Activated CD4-positive, alpha-beta T cell treated with anti-CD3 and anti-CD28 coated beads for 24 hours (primary cell): Measurements from ENCODE around the gene MT4.

ENCODE experiments used
- DNase-seq, 2 donors: peaks; one replicate each; pipeline ENCODE4 v3.0.0-alpha.2; 2020; ENCODE audit warnings: low read depth in 2 of 2

The MT4 gene

GRCh38 chr16:56605475-56605874 is 40.6 kb downstream of the MT4 start:
- DNase-seq = no peak

GRCh38 chr16:56606071-56606475 is 41.2 kb downstream of the MT4 start:
- no peak for DNase-seq

- no peak for DNase-seq
These were observed 41.7 kb downstream of the MT4 start for GRCh38 chr16:56606476-56607108.

- no peak for DNase-seq
These were observed 42.3 kb downstream of the MT4 start for GRCh38 chr16:56607109-56607618.

GRCh38 chr16:56607675-56608042 is 42.8 kb downstream of the MT4 start:
- no peak for DNase-seq

GRCh38 chr16:56608043-56608875 is 43.4 kb downstream of the MT4 start, which contains the start of gene MT2A:
MT2A (plus strand) TSS chr16:56608584; CDS start chr16:56608656, 72 bp downstream.
- DNase-seq = peak; percentile 80 to 88

GRCh38 chr16:56608876-56609462 is 44.1 kb downstream of the MT4 start:
- DNase-seq = no peak

- DNase-seq = peak; percentile 59 to 65
These were observed 44.6 kb downstream of the MT4 start for GRCh38 chr16:56609463-56609921.

- peak; percentile 54 to 71 for DNase-seq
These were observed 45.2 kb downstream of the MT4 start for GRCh38 chr16:56610017-56610608.

- DNase-seq = no peak
These were observed 45.8 kb downstream of the MT4 start for GRCh38 chr16:56610609-56611111.

GRCh38 chr16:56611281-56611833 is 46.5 kb downstream of the MT4 start:
- DNase-seq = no peak

GRCh38 chr16:56613706-56614105 is 48.8 kb downstream of the MT4 start:
- DNase-seq = no peak

- no peak for DNase-seq
These were observed 49.7 kb downstream of the MT4 start for GRCh38 chr16:56614549-56614991.

GRCh38 chr16:56615353-56615752 is 50.5 kb downstream of the MT4 start:
- no peak for DNase-seq

- no peak for DNase-seq
These were observed 51.8 kb downstream of the MT4 start for GRCh38 chr16:56616608-56617211.

- peak in 1 of 2 donors; percentile 61 for DNase-seq
These were observed 52.6 kb downstream of the MT4 start for GRCh38 chr16:56617212-56618085.

- no peak for DNase-seq
These were observed 53.3 kb downstream of the MT4 start for GRCh38 chr16:56618138-56618537.
